Osteoblast (primary cell): ENCODE measurements around the gene DIP2C. TPM values are rescaled to one million over a fixed set of nuclear protein-coding genes. Genes with fewer than 3 reads are reported as not detected.

ENCODE experiments used
- DNase-seq: peaks from one replicate; pipeline ENCODE4 v3.0.0; 2011; ENCODE audit warnings: low spot score, mixed read lengths; ENCODE audit not compliant: insufficient read length; ENCODE audit errors: missing footprints
- H2AFZ ChIP-seq: 2 replicates; pipeline ENCODE4 v1.6.0; 2011; ENCODE audit warnings: mild to moderate bottlenecking, low read length
- H3K27ac ChIP-seq: 2 replicates; pipeline ENCODE4 v1.5.1; 2011; ENCODE audit warnings: mild to moderate bottlenecking, low read depth, low read length, moderate library complexity
- H3K27me3 ChIP-seq: 2 replicates; pipeline ENCODE4 v1.6.0; 2012; ENCODE audit warnings: mild to moderate bottlenecking, control low read depth, inconsistent platforms, low read length, moderate library complexity; ENCODE audit not compliant: insufficient read depth
- H3K36me3 ChIP-seq: 2 replicates; pipeline ENCODE4 v1.5.1; 2011; ENCODE audit warnings: mild to moderate bottlenecking, low read length, control low read depth, moderate library complexity; ENCODE audit not compliant: insufficient read depth
- H3K4me1 ChIP-seq: 2 replicates; pipeline ENCODE4 v1.5.1; 2011; ENCODE audit warnings: mild to moderate bottlenecking, low read length, control low read depth, moderate library complexity; ENCODE audit not compliant: insufficient read depth
- H3K4me2 ChIP-seq: 2 replicates; pipeline ENCODE4 v1.6.0; 2011; ENCODE audit warnings: mild to moderate bottlenecking, low read length; ENCODE audit not compliant: insufficient read depth
- H3K4me3 ChIP-seq: fragments of 200-600 bp; sonication (generic); 3 replicates; pipeline ENCODE4 v1.5.1; 2012; ENCODE audit warnings: mild to moderate bottlenecking, low read length, inconsistent platforms; ENCODE audit not compliant: insufficient read depth
- H3K79me2 ChIP-seq: 2 replicates; pipeline ENCODE4 v1.6.0; 2012; ENCODE audit warnings: mild to moderate bottlenecking, low read length, control low read depth, inconsistent platforms; ENCODE audit not compliant: insufficient read depth
- H3K9me3 ChIP-seq: 2 replicates; pipeline ENCODE4 v1.5.1; 2011; ENCODE audit warnings: low read depth, low read length, control low read depth
- H4K20me1 ChIP-seq: 2 replicates; pipeline ENCODE4 v1.6.0; 2012; ENCODE audit warnings: mild to moderate bottlenecking, low read length, control low read depth; ENCODE audit not compliant: insufficient read depth
- total RNA-seq: library from RNA; depleted of rRNA; stranded (reverse); fragments of >200 nt; gene quantifications from 2 replicates; pipeline ENCODE4 v1.2.3, GENCODE V29; 2012
- TF ChIP-seq, protein P1 (sequence below): IDR thresholded peaks from 2 replicates; pipeline ENCODE4 v1.5.1; 2011; ENCODE audit warnings: mild to moderate bottlenecking, low read depth, low read length, moderate library complexity; ENCODE audit errors: extremely low read depth

The DIP2C gene
- total RNA-seq, 1 donor, result 36.9 TPM

GRCh38 chr10:251982-252582 lies 437.4 kb downstream of the DIP2C start:
- TF ChIP-seq, protein P1, sequence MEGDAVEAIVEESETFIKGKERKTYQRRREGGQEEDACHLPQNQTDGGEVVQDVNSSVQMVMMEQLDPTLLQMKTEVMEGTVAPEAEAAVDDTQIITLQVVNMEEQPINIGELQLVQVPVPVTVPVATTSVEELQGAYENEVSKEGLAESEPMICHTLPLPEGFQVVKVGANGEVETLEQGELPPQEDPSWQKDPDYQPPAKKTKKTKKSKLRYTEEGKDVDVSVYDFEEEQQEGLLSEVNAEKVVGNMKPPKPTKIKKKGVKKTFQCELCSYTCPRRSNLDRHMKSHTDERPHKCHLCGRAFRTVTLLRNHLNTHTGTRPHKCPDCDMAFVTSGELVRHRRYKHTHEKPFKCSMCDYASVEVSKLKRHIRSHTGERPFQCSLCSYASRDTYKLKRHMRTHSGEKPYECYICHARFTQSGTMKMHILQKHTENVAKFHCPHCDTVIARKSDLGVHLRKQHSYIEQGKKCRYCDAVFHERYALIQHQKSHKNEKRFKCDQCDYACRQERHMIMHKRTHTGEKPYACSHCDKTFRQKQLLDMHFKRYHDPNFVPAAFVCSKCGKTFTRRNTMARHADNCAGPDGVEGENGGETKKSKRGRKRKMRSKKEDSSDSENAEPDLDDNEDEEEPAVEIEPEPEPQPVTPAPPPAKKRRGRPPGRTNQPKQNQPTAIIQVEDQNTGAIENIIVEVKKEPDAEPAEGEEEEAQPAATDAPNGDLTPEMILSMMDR, result no peak
- H3K4me3 ChIP-seq, result no peak overlapping the region
- H3K4me2 ChIP-seq, result no peak overlapping the region
- H3K36me3 ChIP-seq, result peaks cover 49% of the 10 kb centered on the region
- no peak for DNase-seq
- no peaks in the 10 kb centered on the region for H3K4me1 ChIP-seq
- no peak overlapping the region for H2AFZ ChIP-seq
- no peaks in the 10 kb centered on the region for H4K20me1 ChIP-seq
- H3K27me3 ChIP-seq, result no peaks in the 10 kb centered on the region
- H3K79me2 ChIP-seq, result no peaks in the 10 kb centered on the region
- H3K9me3 ChIP-seq, result no peaks in the 10 kb centered on the region
- no peak overlapping the region for H3K27ac ChIP-seq

- Histone ChIP-seq H3K9me3 (no peaks in the 10 kb centered on the region), H3K27ac (no peak overlapping the region), H2AFZ (no peak overlapping the region), H3K4me3 (no peak overlapping the region), H3K4me1 (no peaks in the 10 kb centered on the region), H4K20me1 (no peaks in the 10 kb centered on the region), H3K27me3 (no peaks in the 10 kb centered on the region), H3K36me3 (peaks cover 50% of the 10 kb centered on the region), H3K79me2 (no peaks in the 10 kb centered on the region), H3K4me2 (no peak overlapping the region)
- DNase-seq, result no peak
- TF ChIP-seq, protein P1, result no peak
Observed at GRCh38 chr10:248307-248706, 441.2 kb downstream of the DIP2C start.

DNA sequence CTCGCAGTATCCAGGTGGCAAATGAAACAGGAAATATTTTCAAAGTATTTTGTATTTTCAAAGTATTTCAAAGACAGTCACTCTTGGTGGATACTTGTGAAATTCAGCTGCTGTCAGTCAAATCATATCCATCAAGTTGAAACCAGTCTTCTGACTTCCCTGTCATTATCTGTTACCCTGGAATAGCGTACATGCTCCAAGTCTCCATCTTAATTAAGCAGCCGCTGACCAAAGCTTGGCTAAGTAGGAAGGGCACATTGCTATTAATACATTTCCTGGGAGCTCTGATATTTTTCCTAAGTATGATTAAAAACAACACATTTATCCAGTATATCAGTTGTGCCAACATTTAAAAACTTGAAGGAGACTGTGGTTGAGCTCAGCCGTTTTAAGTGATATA lies 442.0 kb downstream of the DIP2C start:
- no peaks in the 10 kb centered on the region for H3K9me3 ChIP-seq
- H3K4me2 ChIP-seq, result no peak overlapping the region
- H3K36me3 ChIP-seq, result peaks cover 51% of the 10 kb centered on the region
- H3K27ac ChIP-seq, result no peak overlapping the region
- no peak for DNase-seq
- TF ChIP-seq, protein P1, result no peak
- H3K4me3 ChIP-seq, result no peak overlapping the region
- no peaks in the 10 kb centered on the region for H3K4me1 ChIP-seq
- H2AFZ ChIP-seq, result no peak overlapping the region
- no peaks in the 10 kb centered on the region for H3K79me2 ChIP-seq
- H4K20me1 ChIP-seq, result no peaks in the 10 kb centered on the region
- H3K27me3 ChIP-seq, result no peaks in the 10 kb centered on the region

GRCh38 chr10:246431-246830 lies 443.0 kb downstream of the DIP2C start:
- Histone ChIP-seq H3K9me3 (no peaks in the 10 kb centered on the region), H3K27ac (no peak overlapping the region), H3K4me1 (no peaks in the 10 kb centered on the region), H3K4me2 (no peak overlapping the region), H3K36me3 (peaks cover 53% of the 10 kb centered on the region), H3K4me3 (no peak overlapping the region), H2AFZ (no peak overlapping the region), H4K20me1 (no peaks in the 10 kb centered on the region), H3K27me3 (no peaks in the 10 kb centered on the region), H3K79me2 (no peaks in the 10 kb centered on the region)
- no peak for DNase-seq
- TF ChIP-seq, protein P1, result no peak
